ENCODE measurements around the gene TBC1D12.

DNA sequence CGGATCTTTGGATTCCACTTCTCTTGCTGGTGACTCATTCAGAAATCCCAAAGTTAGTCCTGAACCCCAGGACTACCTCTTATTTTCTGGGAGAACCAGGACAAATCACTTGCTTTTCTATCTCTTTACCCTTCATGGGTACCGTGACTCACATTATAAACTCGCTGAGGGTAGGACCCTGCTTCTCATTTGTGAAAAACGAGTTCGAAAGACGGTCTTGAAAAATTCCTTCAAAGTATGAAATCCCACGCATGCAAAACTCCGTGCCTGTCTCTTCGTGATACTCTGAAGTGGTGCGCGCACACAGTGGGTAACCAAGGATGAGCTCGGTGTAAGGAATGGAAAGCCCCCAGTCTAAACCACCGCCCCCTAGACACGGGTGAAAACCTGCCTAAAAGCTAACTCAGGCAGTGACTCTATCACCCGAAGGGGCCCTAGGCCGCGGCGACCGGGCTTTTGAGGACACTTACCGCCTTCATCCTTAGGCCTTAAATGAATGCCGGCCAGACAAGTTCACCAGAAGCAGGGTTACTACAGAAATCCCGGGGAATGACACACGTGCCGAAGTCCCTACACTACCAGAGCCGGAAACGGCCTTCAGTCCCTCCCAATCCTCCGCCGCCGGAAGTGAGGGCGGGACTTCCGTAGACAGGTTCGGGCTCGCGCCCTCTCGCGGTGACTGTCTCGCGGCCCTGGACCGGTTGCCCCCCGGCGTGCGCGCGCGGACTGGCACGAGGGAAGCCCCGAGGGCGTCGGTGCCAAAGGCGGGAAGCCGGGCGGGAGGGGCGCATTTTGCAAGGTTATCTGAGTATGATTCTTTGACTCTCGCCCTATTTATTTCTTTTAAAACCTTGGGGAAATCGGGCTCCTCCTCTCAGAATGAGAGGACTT lies 39.7 kb upstream of the TBC1D12 start, which contains the start of gene NOC3L:
- TF ChIP-seq, protein P1, sequence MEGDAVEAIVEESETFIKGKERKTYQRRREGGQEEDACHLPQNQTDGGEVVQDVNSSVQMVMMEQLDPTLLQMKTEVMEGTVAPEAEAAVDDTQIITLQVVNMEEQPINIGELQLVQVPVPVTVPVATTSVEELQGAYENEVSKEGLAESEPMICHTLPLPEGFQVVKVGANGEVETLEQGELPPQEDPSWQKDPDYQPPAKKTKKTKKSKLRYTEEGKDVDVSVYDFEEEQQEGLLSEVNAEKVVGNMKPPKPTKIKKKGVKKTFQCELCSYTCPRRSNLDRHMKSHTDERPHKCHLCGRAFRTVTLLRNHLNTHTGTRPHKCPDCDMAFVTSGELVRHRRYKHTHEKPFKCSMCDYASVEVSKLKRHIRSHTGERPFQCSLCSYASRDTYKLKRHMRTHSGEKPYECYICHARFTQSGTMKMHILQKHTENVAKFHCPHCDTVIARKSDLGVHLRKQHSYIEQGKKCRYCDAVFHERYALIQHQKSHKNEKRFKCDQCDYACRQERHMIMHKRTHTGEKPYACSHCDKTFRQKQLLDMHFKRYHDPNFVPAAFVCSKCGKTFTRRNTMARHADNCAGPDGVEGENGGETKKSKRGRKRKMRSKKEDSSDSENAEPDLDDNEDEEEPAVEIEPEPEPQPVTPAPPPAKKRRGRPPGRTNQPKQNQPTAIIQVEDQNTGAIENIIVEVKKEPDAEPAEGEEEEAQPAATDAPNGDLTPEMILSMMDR (conservative IDR thresholded peaks at IDR 0.05; ENCODE audit: low read length): peak; percentile 78
- no peak for TF ChIP-seq EZH2phosphoT487 (IDR thresholded peaks at IDR 0.05; ENCODE audit: borderline replicate concordance, low read depth, low read length)

Measured in OCI-LY7 (cell line).